Endothelial cell of umbilical vein (primary cell): ENCODE measurements around the gene ALKBH2. TPM values are rescaled to one million over a fixed set of nuclear protein-coding genes. Genes with fewer than 3 reads are reported as not detected.

Experiments
- BruUV-seq: library from RNA; stranded (reverse); fragments of 400-500 nt; replicated peaks from 2 replicates; lab custom pipeline; 2021; lab: Mats Ljungman, UMichigan
- CTCF ChIA-PET: fragments of 300-600, 350-600 bp; sonication (Branson Sonifier 250); formaldehyde crosslinking; loops from one replicate; lab custom pipeline; 2021; ENCODE audit warnings: antibody characterized with exemption, inconsistent platforms; lab: Charles Lee
- POLR2A ChIA-PET: fragments of 300-600, 350-600 bp; sonication (Branson Sonifier 250); formaldehyde crosslinking; loops from one replicate; lab custom pipeline; 2021; ENCODE audit warnings: antibody characterized with exemption, inconsistent platforms; lab: Charles Lee
- DNase-seq: peaks from one replicate; pipeline ENCODE4 v3.0.0-alpha.2; 2011; ENCODE audit warnings: low read depth, low spot score
- FAIRE-seq: peaks from 2 replicates; lab custom pipeline; 2011; peaks lifted over from hg19 to GRCh38; lab: Jason Lieb, UNC
- H2AFZ ChIP-seq: 2 replicates; pipeline ENCODE4 v1.6.0; 2012; ENCODE audit warnings: low read depth, low read length, control low read depth, inconsistent platforms
- H3K27ac ChIP-seq: 2 replicates; pipeline ENCODE4 v1.5.1; 2011; ENCODE audit warnings: low read depth, mild to moderate bottlenecking, control low read depth, low read length, moderate library complexity; ENCODE audit not compliant: insufficient read depth
- H3K27me3 ChIP-seq, 2 experiments: 2 replicates each; pipeline versions ENCODE4 v1.6.0 to v1.6.1; 2011; ENCODE audit warnings: low read length in 2 of 2, mixed read lengths in 1 of 2; ENCODE audit not compliant: control insufficient read depth in 2 of 2, insufficient read depth in 2 of 2
- H3K36me3 ChIP-seq, 2 experiments: 2 replicates in 1 of 2; 3 replicates in 1 of 2; pipeline ENCODE4 v1.5.1; 2011; ENCODE audit warnings: low read length in 2 of 2, mild to moderate bottlenecking in 1 of 2, moderate library complexity in 1 of 2; ENCODE audit not compliant: control insufficient read depth in 2 of 2, insufficient read depth in 2 of 2; ENCODE audit errors: extremely low read depth in 1 of 2
- H3K4me1 ChIP-seq: 3 replicates; pipeline ENCODE4 v1.5.1; 2011; ENCODE audit warnings: mild to moderate bottlenecking, low read length; ENCODE audit not compliant: control insufficient read depth, insufficient read depth; ENCODE audit errors: extremely low read depth
- H3K4me2 ChIP-seq: 2 replicates; pipeline ENCODE4 v1.6.1; 2011; ENCODE audit warnings: low read length, control low read depth, mixed read lengths; ENCODE audit not compliant: insufficient read depth
- H3K4me3 ChIP-seq, 3 experiments: fragments of 200-600 bp in 1 of 3; sonication (generic), shearing (Covaris generic) in 1 of 3; replicated peaks in 1 of 3; 2 replicates each; pipeline ENCODE4 v1.5.1; 2011 to 2016; ENCODE audit warnings: control low read depth in 3 of 3, low read length in 3 of 3, mild to moderate bottlenecking in 2 of 3, inconsistent platforms in 1 of 3, low read depth in 1 of 3, moderate library complexity in 1 of 3; ENCODE audit not compliant: insufficient read depth in 1 of 3
- H3K79me2 ChIP-seq: 2 replicates; pipeline ENCODE4 v1.6.0; 2012; ENCODE audit warnings: low read length, inconsistent platforms; ENCODE audit not compliant: control insufficient read depth, insufficient read depth
- H3K9ac ChIP-seq: replicated peaks from 2 replicates; pipeline ENCODE3; 2011; ENCODE audit warnings: low read length, control low read depth; ENCODE audit not compliant: insufficient read depth; ENCODE audit errors: extremely low read depth
- H3K9me1 ChIP-seq: replicated peaks from 3 replicates; pipeline ENCODE4 v1.6.0; 2011; ENCODE audit warnings: mild to moderate bottlenecking, low read length; ENCODE audit not compliant: control insufficient read depth, insufficient read depth; ENCODE audit errors: extremely low read depth
- H3K9me3 ChIP-seq: replicated peaks from 2 replicates; pipeline ENCODE4 v1.5.1; 2012; ENCODE audit warnings: low read length, inconsistent platforms; ENCODE audit not compliant: control insufficient read depth, insufficient read depth
- H4K20me1 ChIP-seq: replicated peaks from 2 replicates; pipeline ENCODE3; 2011; ENCODE audit warnings: mild to moderate bottlenecking, low read length; ENCODE audit not compliant: control insufficient read depth, insufficient read depth; ENCODE audit errors: extremely low read depth
- EZH2 ChIP-seq: IDR thresholded peaks from 2 replicates; pipeline ENCODE4 v1.6.1; 2012; ENCODE audit warnings: borderline replicate concordance, low read depth, mild to moderate bottlenecking, moderate library complexity, low read length, inconsistent platforms; ENCODE audit not compliant: severe bottlenecking
- FOS ChIP-seq: IDR thresholded peaks from 2 replicates; pipeline ENCODE4 v1.6.1; 2011; ENCODE audit warnings: mild to moderate bottlenecking, low read length, moderate library complexity, borderline replicate concordance; ENCODE audit not compliant: insufficient read depth
- GATA2 ChIP-seq: IDR thresholded peaks from 2 replicates; pipeline ENCODE4 v1.7.0; 2011; ENCODE audit warnings: low read depth, mild to moderate bottlenecking, moderate library complexity, mixed read lengths, low read length; ENCODE audit not compliant: insufficient read length, insufficient read depth
- JUN ChIP-seq: IDR thresholded peaks from 2 replicates; pipeline ENCODE4 v1.6.1; 2011; ENCODE audit warnings: borderline replicate concordance, low read depth; ENCODE audit not compliant: insufficient read length, insufficient read depth
- MYC ChIP-seq: IDR thresholded peaks from one replicate; pipeline ENCODE4 v1.6.1; 2011; ENCODE audit warnings: mild to moderate bottlenecking, low read depth, low read length
- POLR2A ChIP-seq: IDR thresholded peaks from 2 replicates; pipeline ENCODE4 v1.6.1; 2012; ENCODE audit warnings: low read depth, mild to moderate bottlenecking, control low read depth, low read length
- POLR2AphosphoS5 ChIP-seq: IDR thresholded peaks from 2 replicates; pipeline ENCODE4 v1.6.1; 2012; ENCODE audit warnings: low read depth, mild to moderate bottlenecking, control low read depth, low read length, moderate library complexity; ENCODE audit not compliant: insufficient read depth
- dilution Hi-C: fragments of 300-500 bp; cut with MboI; formaldehyde crosslinking; loops from one replicate; pipeline ENCODE4 v1.15.0; 2019; ENCODE audit warnings: low sequenced_read_pairs; ENCODE audit not compliant: extremely low pct_ligation_motif_present
- intact Hi-C: fragments of 100-400 bp; cut with micrococcal nuclease; formaldehyde crosslinking; loops from one replicate; pipeline ENCODE4 v1.10.0; 2022
- polyA plus RNA-seq, 4 experiments: library from polyadenylated mRNA; depleted of rRNA in 3 of 4; stranded (reverse) in 3 of 4; unstranded in 1 of 4; fragments of >200 nt; gene quantifications; 2 replicates each; pipeline versions ENCODE4 v1.2.1 to v1.2.3, GENCODE V29; 2011 to 2012; ENCODE audit warnings: missing spikeins in 1 of 4
- total RNA-seq: library from RNA; stranded (reverse); gene quantifications from 2 replicates; pipeline ENCODE4 v1.2.3, GENCODE V29; 2021
- TF ChIP-seq, protein P1 (sequence below), 2 donors: IDR thresholded peaks; 1 replicate in 1 of 2; 2 replicates in 1 of 2; pipeline ENCODE4 v1.5.1; 2011; ENCODE audit warnings: low read length in 2 of 2, mild to moderate bottlenecking in 2 of 2, moderate library complexity in 2 of 2, control low read depth in 1 of 2, inconsistent platforms in 1 of 2, low read depth in 1 of 2; ENCODE audit not compliant: insufficient read depth in 1 of 2; ENCODE audit errors: extremely low read depth in 1 of 2
- TF ChIP-seq, protein P2 (sequence below): IDR thresholded peaks from 2 replicates; pipeline ENCODE4 v1.6.1; 2011; ENCODE audit not compliant: insufficient read depth, insufficient read length

ALKBH2 gene
- total and polyA plus RNA-seq, 2 donors (not counting 3 experiments of a cell fraction or from before 2014, with no cell fraction given), result 5.4 to 7.3 TPM

DNA sequence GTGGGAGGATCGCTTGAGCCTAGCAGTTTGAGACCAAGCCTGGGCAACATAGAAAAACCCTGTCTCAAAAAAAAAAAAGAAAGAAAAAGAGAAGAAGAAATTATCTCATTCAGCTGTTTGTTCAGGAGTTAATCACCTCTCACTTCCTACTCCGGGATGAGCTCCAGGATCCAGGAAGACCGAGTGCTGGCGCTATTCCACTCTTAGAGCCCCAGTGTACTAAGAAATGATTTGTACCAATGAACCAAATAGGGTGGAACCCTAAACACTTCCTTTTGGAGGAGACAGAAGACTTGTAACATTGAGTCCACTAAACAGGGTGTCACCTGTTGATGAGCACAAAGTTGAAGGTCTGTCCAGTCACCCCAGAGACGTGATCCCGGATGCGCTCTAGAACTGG, 3.6 kb downstream of the ALKBH2 start:
- Histone ChIP-seq H3K9ac (no peak overlapping the region), H4K20me1 (no peaks in the 10 kb centered on the region), H3K4me3 (no peak overlapping the region), H3K36me3 (peaks cover 8 to 10% of the 10 kb centered on the region in 2 experiments), H2AFZ (no peak overlapping the region), H3K27ac (no peak overlapping the region), H3K79me2 (no peaks in the 10 kb centered on the region), H3K9me1 (no peaks in the 10 kb centered on the region), H3K4me1 (peaks cover 7% of the 10 kb centered on the region), H3K27me3 (no peaks in the 10 kb centered on the region), H3K9me3 (no peaks in the 10 kb centered on the region), H3K4me2 (no peak overlapping the region)
- no peak for DNase-seq
- no TSS peak for BruUV-seq
- POLR2A ChIA-PET, result interaction anchor here (0.6 kb wide), 1 partner anchor 63 kb away, joined by 8 read pairs; no protein-coding TSS in a partner anchor
- intact Hi-C loops (no loop called here), dilution Hi-C loops (no loop called here)
- no peak for TF ChIP-seq JUN
- CTCF ChIA-PET, result interaction anchor here (1.2 kb wide), 1 partner anchor 20 kb away, joined by 4 read pairs; no protein-coding TSS in a partner anchor
- no peak for FAIRE-seq

DNA sequence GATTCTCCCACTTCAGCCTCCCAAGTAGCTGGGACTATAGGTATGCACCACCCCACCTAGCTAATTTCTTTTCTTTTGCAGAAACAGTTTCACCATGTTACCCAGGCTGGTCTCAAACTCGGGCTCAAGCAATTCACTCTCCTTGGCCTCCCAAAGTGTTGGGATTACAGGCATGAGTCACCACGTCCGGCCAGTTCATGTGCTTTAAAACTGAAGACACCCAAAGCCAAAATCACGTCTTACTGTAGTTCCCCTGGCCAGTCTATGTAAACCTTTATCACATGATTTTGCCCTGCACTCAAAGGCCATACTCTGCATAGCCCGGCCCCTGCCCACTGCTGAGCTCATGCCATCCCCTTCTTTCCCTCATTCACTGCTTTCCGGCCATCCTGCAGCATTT, 4.5 kb downstream of the ALKBH2 start:
- no peak for TF ChIP-seq FOS
- TF ChIP-seq, protein P1, sequence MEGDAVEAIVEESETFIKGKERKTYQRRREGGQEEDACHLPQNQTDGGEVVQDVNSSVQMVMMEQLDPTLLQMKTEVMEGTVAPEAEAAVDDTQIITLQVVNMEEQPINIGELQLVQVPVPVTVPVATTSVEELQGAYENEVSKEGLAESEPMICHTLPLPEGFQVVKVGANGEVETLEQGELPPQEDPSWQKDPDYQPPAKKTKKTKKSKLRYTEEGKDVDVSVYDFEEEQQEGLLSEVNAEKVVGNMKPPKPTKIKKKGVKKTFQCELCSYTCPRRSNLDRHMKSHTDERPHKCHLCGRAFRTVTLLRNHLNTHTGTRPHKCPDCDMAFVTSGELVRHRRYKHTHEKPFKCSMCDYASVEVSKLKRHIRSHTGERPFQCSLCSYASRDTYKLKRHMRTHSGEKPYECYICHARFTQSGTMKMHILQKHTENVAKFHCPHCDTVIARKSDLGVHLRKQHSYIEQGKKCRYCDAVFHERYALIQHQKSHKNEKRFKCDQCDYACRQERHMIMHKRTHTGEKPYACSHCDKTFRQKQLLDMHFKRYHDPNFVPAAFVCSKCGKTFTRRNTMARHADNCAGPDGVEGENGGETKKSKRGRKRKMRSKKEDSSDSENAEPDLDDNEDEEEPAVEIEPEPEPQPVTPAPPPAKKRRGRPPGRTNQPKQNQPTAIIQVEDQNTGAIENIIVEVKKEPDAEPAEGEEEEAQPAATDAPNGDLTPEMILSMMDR (IDR thresholded peaks at IDR 0.05; ENCODE audit: extremely low read depth in 1 of 2, insufficient read depth in 1 of 2, low read depth in 1 of 2, low read length in 2 of 2), result no peak
- TF ChIP-seq POLR2AphosphoS5, result no peak
- TF ChIP-seq MYC, result no peak
- TF ChIP-seq JUN, result no peak
- no peak for TF ChIP-seq GATA2
- TF ChIP-seq, protein P2, sequence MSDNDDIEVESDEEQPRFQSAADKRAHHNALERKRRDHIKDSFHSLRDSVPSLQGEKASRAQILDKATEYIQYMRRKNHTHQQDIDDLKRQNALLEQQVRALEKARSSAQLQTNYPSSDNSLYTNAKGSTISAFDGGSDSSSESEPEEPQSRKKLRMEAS, result no peak
- TF ChIP-seq EZH2, result no peak
- no peak for TF ChIP-seq POLR2A
- Histone ChIP-seq H3K27ac (no peak overlapping the region), H3K79me2 (no peaks in the 10 kb centered on the region), H3K4me1 (peaks cover 7% of the 10 kb centered on the region), H3K27me3 (no peaks in the 10 kb centered on the region), H3K9me3 (no peaks in the 10 kb centered on the region), H2AFZ (no peak overlapping the region), H3K4me3 (no peak overlapping the region), H3K4me2 (no peak overlapping the region), H3K9me1 (no peaks in the 10 kb centered on the region), H3K9ac (no peak overlapping the region), H3K36me3 (peaks cover 8 to 10% of the 10 kb centered on the region in 2 experiments), H4K20me1 (no peaks in the 10 kb centered on the region)
- FAIRE-seq (peak; percentile 28), DNase-seq (no peak)
- ChIA-PET POLR2A (no interaction called here), CTCF (no interaction called here)
- intact Hi-C loops, result no loop called here
- dilution Hi-C loops, result no loop called here
- BruUV-seq, result no TSS peak
